GM23338 (cell line): ENCODE measurements around the gene MECP2. TPM values are rescaled to one million over a fixed set of nuclear protein-coding genes. Genes with fewer than 3 reads are reported as not detected.

Experiments
- ATAC-seq: fragments of 200-7000 bp; cut with Tn5 transposase; 3 replicates; pipeline ENCODE4 v1.9.1; 2020
- DNase-seq: peaks from one replicate; pipeline ENCODE4 v3.0.0-alpha.2; 2015; ENCODE audit warnings: low spot score
- H2AFZ ChIP-seq: fragments of 200-600 bp; sonication (generic); 2 replicates; pipeline ENCODE4 v1.8.0; 2016; ENCODE audit warnings: antibody characterized with exemption, mild to moderate bottlenecking, moderate library complexity
- H3F3A ChIP-seq: fragments of 200-600 bp; sonication (generic); replicated peaks from 2 replicates; pipeline ENCODE4 v1.8.0; 2017; ENCODE audit warnings: antibody characterized with exemption, mixed run types, low read depth
- H3K27ac ChIP-seq: fragments of 200-600 bp; sonication (generic); 2 replicates; pipeline ENCODE4 v1.6.1; 2016; ENCODE audit warnings: low read depth
- H3K27me3 ChIP-seq: fragments of 200-600 bp; sonication (generic); 2 replicates; pipeline ENCODE4 v1.8.0; 2016; ENCODE audit warnings: mild to moderate bottlenecking, mixed run types, moderate library complexity; ENCODE audit not compliant: insufficient read depth
- H3K36me3 ChIP-seq: fragments of 200-600 bp; sonication (generic); 2 replicates; pipeline ENCODE4 v1.8.0; 2016; ENCODE audit warnings: mild to moderate bottlenecking; ENCODE audit not compliant: insufficient read depth
- H3K4me1 ChIP-seq: fragments of 200-600 bp; sonication (generic); 2 replicates; pipeline ENCODE4 v1.8.0; 2016; ENCODE audit warnings: mild to moderate bottlenecking, moderate library complexity; ENCODE audit not compliant: insufficient read depth
- H3K4me2 ChIP-seq: fragments of 200-600 bp; sonication (generic); 2 replicates; pipeline ENCODE4 v1.7.1; 2017; ENCODE audit warnings: mixed run types
- H3K4me3 ChIP-seq: fragments of 200-600 bp; sonication (generic); 2 replicates; pipeline ENCODE4 v1.6.1; 2016; ENCODE audit warnings: mixed run types
- H3K79me2 ChIP-seq: fragments of 200-600 bp; sonication (generic); replicated peaks from 2 replicates; pipeline ENCODE4 v1.8.0; 2017; ENCODE audit warnings: mild to moderate bottlenecking; ENCODE audit not compliant: insufficient read depth
- H3K9me2 ChIP-seq: fragments of 200-600 bp; sonication (generic); 2 replicates; pipeline ENCODE4 v1.8.0; 2017; ENCODE audit not compliant: insufficient read depth
- H4K20me1 ChIP-seq: fragments of 200-600 bp; sonication (generic); replicated peaks from 2 replicates; pipeline ENCODE4 v1.8.0; 2017; ENCODE audit warnings: mild to moderate bottlenecking; ENCODE audit not compliant: insufficient read depth
- H3K27ac Mint-ChIP-seq: 2 replicates; pipeline ENCODE4 v1.8.0; 2020; ENCODE audit warnings: inconsistent platforms, mild to moderate bottlenecking, moderate library complexity, mixed read lengths
- H3K27me3 Mint-ChIP-seq: 3 replicates; pipeline ENCODE4 v1.8.0; 2022; ENCODE audit warnings: low read depth, mild to moderate bottlenecking, moderate library complexity, mixed read lengths, inconsistent platforms; ENCODE audit not compliant: insufficient read depth, poor library complexity
- H3K36me3 Mint-ChIP-seq: 3 replicates; pipeline ENCODE4 v1.8.0; 2021; ENCODE audit warnings: low read depth, mild to moderate bottlenecking, inconsistent platforms, moderate library complexity, mixed read lengths
- H3K4me1 Mint-ChIP-seq: 3 replicates; pipeline ENCODE4 v1.8.0; 2020; ENCODE audit warnings: mild to moderate bottlenecking, inconsistent platforms, mixed read lengths
- H3K4me3 Mint-ChIP-seq: 3 replicates; pipeline ENCODE4 v1.8.0; 2021; ENCODE audit warnings: moderate library complexity, mild to moderate bottlenecking, inconsistent platforms, mixed read lengths
- H3K9me3 Mint-ChIP-seq: 3 replicates; pipeline ENCODE4 v1.8.0; 2020; ENCODE audit warnings: moderate library complexity, mild to moderate bottlenecking, inconsistent platforms, mixed read lengths
- CREB1 ChIP-seq: fragments of 250-450 bp; sonication (Bioruptor Pico); IDR thresholded peaks from 2 replicates; pipeline ENCODE4 v1.5.0; 2020; ENCODE audit warnings: low read depth, mild to moderate bottlenecking, moderate library complexity
- ETS1 ChIP-seq: IDR thresholded peaks from 2 replicates; pipeline ENCODE4 v1.6.1; 2016; ENCODE audit warnings: antibody characterized with exemption
- EZH2 ChIP-seq: fragments of 200-600 bp; sonication (generic); IDR thresholded peaks from one replicate; pipeline ENCODE4 v1.8.0; 2017; ENCODE audit warnings: antibody characterized with exemption, mild to moderate bottlenecking, low read depth; ENCODE audit not compliant: unreplicated experiment
- EZH2phosphoT487 ChIP-seq: fragments of 200-600 bp; sonication (generic); IDR thresholded peaks from one replicate; pipeline ENCODE4 v1.8.1; 2018; ENCODE audit warnings: antibody characterized with exemption; ENCODE audit not compliant: unreplicated experiment
- JUNB ChIP-seq: IDR thresholded peaks from one replicate; pipeline ENCODE4 v1.6.1; 2016; ENCODE audit warnings: antibody characterized with exemption; ENCODE audit not compliant: unreplicated experiment
- NANOG ChIP-seq: IDR thresholded peaks from 2 replicates; pipeline ENCODE4 v1.6.1; 2016; ENCODE audit warnings: antibody characterized with exemption, borderline replicate concordance
- POLR2AphosphoS5 ChIP-seq: IDR thresholded peaks from 2 replicates; pipeline ENCODE4 v1.6.1; 2016; ENCODE audit warnings: antibody characterized with exemption, low read depth
- STAT1 ChIP-seq: IDR thresholded peaks from one replicate; pipeline ENCODE4 v1.6.1; 2016; ENCODE audit warnings: antibody characterized with exemption; ENCODE audit not compliant: unreplicated experiment
- ZNF114 ChIP-seq: fragments of 250-450 bp; sonication (Bioruptor Pico); IDR thresholded peaks from 2 replicates; pipeline ENCODE4 v1.5.0; 2020; ENCODE audit warnings: mild to moderate bottlenecking, moderate library complexity
- ZNF331 ChIP-seq: fragments of 250-450 bp; sonication (Bioruptor Pico); IDR thresholded peaks from 2 replicates; pipeline ENCODE4 v1.5.0; 2020; ENCODE audit warnings: low read depth, mild to moderate bottlenecking, moderate library complexity
- polyA plus RNA-seq: library from polyadenylated mRNA; unstranded; fragments of >200 nt; fragmentation: Nextera tagmentation; extraction: Ambion mirVana; gene quantifications from 2 replicates; pipeline ENCODE4 v1.2.1, GENCODE V29; 2016
- total RNA-seq: library from RNA; depleted of rRNA; stranded (reverse); fragments of >200 nt; shearing (Covaris generic); gene quantifications from 2 replicates; pipeline ENCODE4 v1.2.3, GENCODE V29; 2014
- TF ChIP-seq, protein P1 (sequence below): fragments of 250-450 bp; sonication (Bioruptor Pico); IDR thresholded peaks from 2 replicates; pipeline ENCODE4 v1.5.0; 2020; ENCODE audit warnings: mild to moderate bottlenecking, moderate library complexity
- TF ChIP-seq, protein P2 (sequence below), 2 experiments: fragments of 200-600 bp in 1 of 2; sonication (generic) in 1 of 2; conservative IDR thresholded peaks; 2 replicates each; pipeline versions ENCODE4 v1.5.1 to v1.6.1; 2016 to 2017; ENCODE audit warnings: antibody characterized with exemption in 2 of 2, low read depth in 2 of 2, mild to moderate bottlenecking in 2 of 2, moderate library complexity in 1 of 2
- TF ChIP-seq, protein P3 (sequence below): IDR thresholded peaks from one replicate; pipeline ENCODE4 v1.6.1; 2018; ENCODE audit warnings: antibody characterized with exemption; ENCODE audit not compliant: unreplicated experiment

The MECP2 gene
- total and polyA plus RNA-seq, 2 experiments from 2014 or later, result 27.7 to 32.7 TPM

DNA sequence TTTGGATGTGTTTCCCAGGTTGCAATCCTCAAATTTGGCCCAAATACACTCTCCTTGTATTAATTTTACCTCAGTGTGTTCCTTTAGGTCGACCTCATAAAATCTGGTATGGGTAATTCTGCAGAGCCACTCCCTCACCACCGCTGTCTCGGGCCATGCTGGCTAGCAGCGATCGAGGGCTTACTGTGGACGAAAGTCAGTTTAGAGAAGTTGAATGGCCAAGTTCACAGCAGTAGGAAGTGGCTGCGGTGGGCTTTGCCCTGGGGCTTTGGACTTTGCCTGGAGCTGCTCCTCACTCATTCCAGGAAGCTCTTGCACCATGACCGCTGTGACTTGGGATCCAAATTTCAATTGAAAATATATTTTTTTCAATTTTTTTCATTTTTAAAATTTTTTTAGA lies 105.3 kb downstream of the MECP2 start:
- DNase-seq (no peak), ATAC-seq (no peak)
- TF ChIP-seq STAT1 (no peak), NANOG (no peak), EZH2phosphoT487 (no peak), CREB1 (CRISPR knock-in tag) (no peak), JUNB (no peak), EZH2 (no peak), ZNF331 (CRISPR knock-in tag) (no peak), ETS1 (no peak), POLR2AphosphoS5 (no peak), ZNF114 (CRISPR knock-in tag) (no peak)
- TF ChIP-seq, protein P1, sequence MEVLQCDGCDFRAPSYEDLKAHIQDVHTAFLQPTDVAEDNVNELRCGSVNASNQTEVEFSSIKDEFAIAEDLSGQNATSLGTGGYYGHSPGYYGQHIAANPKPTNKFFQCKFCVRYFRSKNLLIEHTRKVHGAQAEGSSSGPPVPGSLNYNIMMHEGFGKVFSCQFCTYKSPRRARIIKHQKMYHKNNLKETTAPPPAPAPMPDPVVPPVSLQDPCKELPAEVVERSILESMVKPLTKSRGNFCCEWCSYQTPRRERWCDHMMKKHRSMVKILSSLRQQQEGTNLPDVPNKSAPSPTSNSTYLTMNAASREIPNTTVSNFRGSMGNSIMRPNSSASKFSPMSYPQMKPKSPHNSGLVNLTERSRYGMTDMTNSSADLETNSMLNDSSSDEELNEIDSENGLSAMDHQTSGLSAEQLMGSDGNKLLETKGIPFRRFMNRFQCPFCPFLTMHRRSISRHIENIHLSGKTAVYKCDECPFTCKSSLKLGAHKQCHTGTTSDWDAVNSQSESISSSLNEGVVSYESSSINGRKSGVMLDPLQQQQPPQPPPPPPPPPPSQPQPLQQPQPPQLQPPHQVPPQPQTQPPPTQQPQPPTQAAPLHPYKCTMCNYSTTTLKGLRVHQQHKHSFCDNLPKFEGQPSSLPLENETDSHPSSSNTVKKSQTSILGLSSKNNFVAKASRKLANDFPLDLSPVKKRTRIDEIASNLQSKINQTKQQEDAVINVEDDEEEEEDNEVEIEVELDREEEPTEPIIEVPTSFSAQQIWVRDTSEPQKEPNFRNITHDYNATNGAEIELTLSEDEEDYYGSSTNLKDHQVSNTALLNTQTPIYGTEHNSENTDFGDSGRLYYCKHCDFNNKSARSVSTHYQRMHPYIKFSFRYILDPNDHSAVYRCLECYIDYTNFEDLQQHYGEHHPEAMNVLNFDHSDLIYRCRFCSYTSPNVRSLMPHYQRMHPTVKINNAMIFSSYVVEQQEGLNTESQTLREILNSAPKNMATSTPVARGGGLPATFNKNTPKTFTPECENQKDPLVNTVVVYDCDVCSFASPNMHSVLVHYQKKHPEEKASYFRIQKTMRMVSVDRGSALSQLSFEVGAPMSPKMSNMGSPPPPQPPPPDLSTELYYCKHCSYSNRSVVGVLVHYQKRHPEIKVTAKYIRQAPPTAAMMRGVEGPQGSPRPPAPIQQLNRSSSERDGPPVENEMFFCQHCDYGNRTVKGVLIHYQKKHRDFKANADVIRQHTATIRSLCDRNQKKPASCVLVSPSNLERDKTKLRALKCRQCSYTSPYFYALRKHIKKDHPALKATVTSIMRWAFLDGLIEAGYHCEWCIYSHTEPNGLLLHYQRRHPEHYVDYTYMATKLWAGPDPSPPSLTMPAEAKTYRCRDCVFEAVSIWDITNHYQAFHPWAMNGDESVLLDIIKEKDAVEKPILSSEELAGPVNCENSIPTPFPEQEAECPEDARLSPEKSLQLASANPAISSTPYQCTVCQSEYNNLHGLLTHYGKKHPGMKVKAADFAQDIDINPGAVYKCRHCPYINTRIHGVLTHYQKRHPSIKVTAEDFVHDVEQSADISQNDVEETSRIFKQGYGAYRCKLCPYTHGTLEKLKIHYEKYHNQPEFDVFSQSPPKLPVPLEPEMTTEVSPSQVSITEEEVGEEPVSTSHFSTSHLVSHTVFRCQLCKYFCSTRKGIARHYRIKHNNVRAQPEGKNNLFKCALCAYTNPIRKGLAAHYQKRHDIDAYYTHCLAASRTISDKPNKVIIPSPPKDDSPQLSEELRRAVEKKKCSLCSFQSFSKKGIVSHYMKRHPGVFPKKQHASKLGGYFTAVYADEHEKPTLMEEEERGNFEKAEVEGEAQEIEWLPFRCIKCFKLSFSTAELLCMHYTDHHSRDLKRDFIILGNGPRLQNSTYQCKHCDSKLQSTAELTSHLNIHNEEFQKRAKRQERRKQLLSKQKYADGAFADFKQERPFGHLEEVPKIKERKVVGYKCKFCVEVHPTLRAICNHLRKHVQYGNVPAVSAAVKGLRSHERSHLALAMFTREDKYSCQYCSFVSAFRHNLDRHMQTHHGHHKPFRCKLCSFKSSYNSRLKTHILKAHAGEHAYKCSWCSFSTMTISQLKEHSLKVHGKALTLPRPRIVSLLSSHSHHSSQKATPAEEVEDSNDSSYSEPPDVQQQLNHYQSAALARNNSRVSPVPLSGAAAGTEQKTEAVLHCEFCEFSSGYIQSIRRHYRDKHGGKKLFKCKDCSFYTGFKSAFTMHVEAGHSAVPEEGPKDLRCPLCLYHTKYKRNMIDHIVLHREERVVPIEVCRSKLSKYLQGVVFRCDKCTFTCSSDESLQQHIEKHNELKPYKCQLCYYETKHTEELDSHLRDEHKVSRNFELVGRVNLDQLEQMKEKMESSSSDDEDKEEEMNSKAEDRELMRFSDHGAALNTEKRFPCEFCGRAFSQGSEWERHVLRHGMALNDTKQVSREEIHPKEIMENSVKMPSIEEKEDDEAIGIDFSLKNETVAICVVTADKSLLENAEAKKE, result no peak
- TF ChIP-seq, protein P2, sequence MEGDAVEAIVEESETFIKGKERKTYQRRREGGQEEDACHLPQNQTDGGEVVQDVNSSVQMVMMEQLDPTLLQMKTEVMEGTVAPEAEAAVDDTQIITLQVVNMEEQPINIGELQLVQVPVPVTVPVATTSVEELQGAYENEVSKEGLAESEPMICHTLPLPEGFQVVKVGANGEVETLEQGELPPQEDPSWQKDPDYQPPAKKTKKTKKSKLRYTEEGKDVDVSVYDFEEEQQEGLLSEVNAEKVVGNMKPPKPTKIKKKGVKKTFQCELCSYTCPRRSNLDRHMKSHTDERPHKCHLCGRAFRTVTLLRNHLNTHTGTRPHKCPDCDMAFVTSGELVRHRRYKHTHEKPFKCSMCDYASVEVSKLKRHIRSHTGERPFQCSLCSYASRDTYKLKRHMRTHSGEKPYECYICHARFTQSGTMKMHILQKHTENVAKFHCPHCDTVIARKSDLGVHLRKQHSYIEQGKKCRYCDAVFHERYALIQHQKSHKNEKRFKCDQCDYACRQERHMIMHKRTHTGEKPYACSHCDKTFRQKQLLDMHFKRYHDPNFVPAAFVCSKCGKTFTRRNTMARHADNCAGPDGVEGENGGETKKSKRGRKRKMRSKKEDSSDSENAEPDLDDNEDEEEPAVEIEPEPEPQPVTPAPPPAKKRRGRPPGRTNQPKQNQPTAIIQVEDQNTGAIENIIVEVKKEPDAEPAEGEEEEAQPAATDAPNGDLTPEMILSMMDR (conservative IDR thresholded peaks at IDR 0.05; ENCODE audit: low read depth in 2 of 2), result no peak
- TF ChIP-seq, protein P3, sequence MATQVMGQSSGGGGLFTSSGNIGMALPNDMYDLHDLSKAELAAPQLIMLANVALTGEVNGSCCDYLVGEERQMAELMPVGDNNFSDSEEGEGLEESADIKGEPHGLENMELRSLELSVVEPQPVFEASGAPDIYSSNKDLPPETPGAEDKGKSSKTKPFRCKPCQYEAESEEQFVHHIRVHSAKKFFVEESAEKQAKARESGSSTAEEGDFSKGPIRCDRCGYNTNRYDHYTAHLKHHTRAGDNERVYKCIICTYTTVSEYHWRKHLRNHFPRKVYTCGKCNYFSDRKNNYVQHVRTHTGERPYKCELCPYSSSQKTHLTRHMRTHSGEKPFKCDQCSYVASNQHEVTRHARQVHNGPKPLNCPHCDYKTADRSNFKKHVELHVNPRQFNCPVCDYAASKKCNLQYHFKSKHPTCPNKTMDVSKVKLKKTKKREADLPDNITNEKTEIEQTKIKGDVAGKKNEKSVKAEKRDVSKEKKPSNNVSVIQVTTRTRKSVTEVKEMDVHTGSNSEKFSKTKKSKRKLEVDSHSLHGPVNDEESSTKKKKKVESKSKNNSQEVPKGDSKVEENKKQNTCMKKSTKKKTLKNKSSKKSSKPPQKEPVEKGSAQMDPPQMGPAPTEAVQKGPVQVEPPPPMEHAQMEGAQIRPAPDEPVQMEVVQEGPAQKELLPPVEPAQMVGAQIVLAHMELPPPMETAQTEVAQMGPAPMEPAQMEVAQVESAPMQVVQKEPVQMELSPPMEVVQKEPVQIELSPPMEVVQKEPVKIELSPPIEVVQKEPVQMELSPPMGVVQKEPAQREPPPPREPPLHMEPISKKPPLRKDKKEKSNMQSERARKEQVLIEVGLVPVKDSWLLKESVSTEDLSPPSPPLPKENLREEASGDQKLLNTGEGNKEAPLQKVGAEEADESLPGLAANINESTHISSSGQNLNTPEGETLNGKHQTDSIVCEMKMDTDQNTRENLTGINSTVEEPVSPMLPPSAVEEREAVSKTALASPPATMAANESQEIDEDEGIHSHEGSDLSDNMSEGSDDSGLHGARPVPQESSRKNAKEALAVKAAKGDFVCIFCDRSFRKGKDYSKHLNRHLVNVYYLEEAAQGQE, result no peak
- no peak overlapping the region for H3K4me3 Mint-ChIP-seq
- H3K27ac Mint-ChIP-seq, result no peak overlapping the region
- no peaks in the 10 kb centered on the region for H4K20me1 ChIP-seq
- H3K4me3 ChIP-seq, result no peak overlapping the region
- no peak overlapping the region for H3K4me2 ChIP-seq
- no peaks in the 10 kb centered on the region for H3F3A ChIP-seq
- no peaks in the 10 kb centered on the region for H3K9me3 Mint-ChIP-seq
- no peaks in the 10 kb centered on the region for H3K9me2 ChIP-seq
- no peaks in the 10 kb centered on the region for H3K79me2 ChIP-seq
- H3K27ac ChIP-seq, result no peak overlapping the region
- no peaks in the 10 kb centered on the region for H3K4me1 Mint-ChIP-seq
- no peak overlapping the region for H2AFZ ChIP-seq
- H3K27me3 ChIP-seq, result no peaks in the 10 kb centered on the region
- no peaks in the 10 kb centered on the region for H3K4me1 ChIP-seq
- H3K36me3 ChIP-seq, result no peaks in the 10 kb centered on the region
- H3K27me3 Mint-ChIP-seq, result no peaks in the 10 kb centered on the region
- H3K36me3 Mint-ChIP-seq, result no peaks in the 10 kb centered on the region
